Astrocyte (in vitro differentiated cells and primary cell): ENCODE measurements around the gene FBXL13. TPM values are rescaled to one million over a fixed set of nuclear protein-coding genes. Genes with fewer than 3 reads are reported as not detected.

Experiments
- DNase-seq: peaks from one replicate; pipeline ENCODE4 v3.0.0-alpha.2; 2010; ENCODE audit warnings: low read depth
- FAIRE-seq: peaks from 2 replicates; lab custom pipeline; 2011; peaks lifted over from hg19 to GRCh38; lab: Jason Lieb, UNC
- H2AFZ ChIP-seq: 2 replicates; pipeline ENCODE4 v1.6.0; 2012; ENCODE audit warnings: low read depth, low read length, inconsistent platforms
- H3K27ac ChIP-seq: 2 replicates; pipeline ENCODE4 v1.5.1; 2011; ENCODE audit warnings: low read depth, low read length, inconsistent platforms
- H3K27me3 ChIP-seq: 2 replicates; pipeline ENCODE4 v1.6.0; 2011; ENCODE audit warnings: low read length, inconsistent platforms; ENCODE audit not compliant: insufficient read depth
- H3K36me3 ChIP-seq: 2 replicates; pipeline ENCODE4 v1.5.1; 2011; ENCODE audit warnings: low read length, inconsistent platforms; ENCODE audit not compliant: insufficient read depth
- H3K4me1 ChIP-seq: 2 replicates; pipeline ENCODE4 v1.5.1; 2011; ENCODE audit warnings: low read length, inconsistent platforms; ENCODE audit not compliant: insufficient read depth
- H3K4me2 ChIP-seq: 2 replicates; pipeline ENCODE4 v1.6.0; 2012; ENCODE audit warnings: low read length, inconsistent platforms
- H3K4me3 ChIP-seq: 2 replicates; pipeline ENCODE4 v1.5.1; 2011; ENCODE audit warnings: low read depth, mild to moderate bottlenecking, low read length, inconsistent platforms; ENCODE audit not compliant: insufficient read depth
- H3K79me2 ChIP-seq: 2 replicates; pipeline ENCODE4 v1.6.0; 2012; ENCODE audit warnings: mild to moderate bottlenecking, low read length, inconsistent platforms; ENCODE audit not compliant: insufficient read depth
- H3K9ac ChIP-seq: 2 replicates; pipeline ENCODE4 v1.6.0; 2012; ENCODE audit warnings: mild to moderate bottlenecking, low read length, inconsistent platforms
- H3K9me3 ChIP-seq: 2 replicates; pipeline ENCODE4 v1.5.1; 2012; ENCODE audit warnings: low read depth, mild to moderate bottlenecking, low read length, inconsistent platforms; ENCODE audit not compliant: insufficient read depth
- H4K20me1 ChIP-seq: 2 replicates; pipeline ENCODE4 v1.6.0; 2012; ENCODE audit warnings: low read length, inconsistent platforms; ENCODE audit not compliant: insufficient read depth
- H3K27ac Mint-ChIP-seq: one replicate; pipeline ENCODE4 v1.8.0; 2021; ENCODE audit warnings: mild to moderate bottlenecking, mixed read lengths; ENCODE audit not compliant: unreplicated experiment
- H3K27me3 Mint-ChIP-seq: one replicate; pipeline ENCODE4 v1.8.0; 2021; ENCODE audit warnings: low read depth, mixed read lengths; ENCODE audit not compliant: unreplicated experiment
- H3K36me3 Mint-ChIP-seq: one replicate; pipeline ENCODE4 v1.8.0; 2021; ENCODE audit warnings: low read depth, mixed read lengths; ENCODE audit not compliant: unreplicated experiment
- H3K4me1 Mint-ChIP-seq: one replicate; pipeline ENCODE4 v1.8.0; 2021; ENCODE audit warnings: low read depth, mixed read lengths; ENCODE audit not compliant: unreplicated experiment
- H3K4me3 Mint-ChIP-seq: one replicate; pipeline ENCODE4 v1.8.0; 2021; ENCODE audit warnings: mild to moderate bottlenecking, moderate library complexity, mixed read lengths; ENCODE audit not compliant: unreplicated experiment
- H3K9me3 Mint-ChIP-seq: one replicate; pipeline ENCODE4 v1.8.0; 2021; ENCODE audit warnings: mild to moderate bottlenecking, mixed read lengths; ENCODE audit not compliant: unreplicated experiment
- EZH2 ChIP-seq: IDR thresholded peaks from 2 replicates; pipeline ENCODE4 v1.6.1; 2012; ENCODE audit warnings: mild to moderate bottlenecking, low read length, inconsistent platforms; ENCODE audit not compliant: insufficient read depth
- total RNA-seq: library from RNA; stranded (reverse); gene quantifications from 2 replicates; pipeline ENCODE4 v1.2.1, GENCODE V29; 2021
- TF ChIP-seq, protein P1 (sequence below): IDR thresholded peaks from 2 replicates; pipeline ENCODE4 v1.5.1; 2011; ENCODE audit warnings: low read depth, mild to moderate bottlenecking, inconsistent platforms, low read length, moderate library complexity; ENCODE audit not compliant: insufficient read depth

Gene FBXL13
- total RNA-seq, 1 donor from 2014 or later, result 1.2 TPM

DNA sequence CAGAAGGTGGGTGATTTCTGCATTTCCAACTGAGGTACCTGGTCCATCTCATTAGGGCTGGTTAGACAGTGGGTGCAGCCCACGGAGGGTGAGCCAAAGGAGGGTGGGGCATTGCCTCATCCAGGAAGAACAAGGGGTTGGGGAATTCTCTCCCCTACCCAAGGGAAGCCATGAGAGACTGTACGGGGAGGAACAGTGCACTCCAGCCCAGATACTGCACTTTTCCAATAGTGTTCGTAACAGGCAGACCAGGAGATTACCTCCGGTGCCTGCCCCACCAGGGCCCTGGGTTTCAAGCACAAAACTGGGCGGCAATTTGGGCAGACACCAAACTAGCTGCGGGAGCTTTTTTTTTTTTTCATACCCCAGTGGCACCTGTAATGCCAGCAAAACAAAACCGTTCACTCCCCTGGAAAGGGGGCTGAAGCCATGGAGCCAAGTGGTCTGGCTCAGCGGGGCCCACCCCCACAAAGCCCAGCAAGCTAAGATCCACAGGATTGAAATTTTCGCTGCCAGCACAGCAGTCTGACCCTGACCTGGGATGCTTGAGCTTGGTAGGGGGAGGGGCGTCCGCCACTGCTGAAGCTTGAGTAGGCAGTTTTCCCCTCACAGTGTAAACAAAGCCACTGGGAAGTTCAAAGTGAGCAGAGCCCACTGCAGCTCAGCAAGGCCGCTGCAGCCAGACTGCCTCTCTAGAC is 31.6 kb upstream of the FBXL13 start:
- Histone ChIP-seq H3K4me2 (peak overlapping the region; percentile 34), H2AFZ (no peak overlapping the region), H3K27ac (no peak overlapping the region), H3K4me1 (peaks cover 5% of the 10 kb centered on the region), H3K9me3 (no peaks in the 10 kb centered on the region), H4K20me1 (no peaks in the 10 kb centered on the region), H3K9ac (no peak overlapping the region), H3K36me3 (peaks cover 6% of the 10 kb centered on the region), H3K79me2 (no peaks in the 10 kb centered on the region), H3K27me3 (no peaks in the 10 kb centered on the region), H3K4me3 (no peak overlapping the region)
- Mint-ChIP-seq H3K36me3 (peaks cover 14% of the 10 kb centered on the region), H3K27ac (no peak overlapping the region), H3K4me1 (peaks cover 4% of the 10 kb centered on the region), H3K9me3 (peaks cover 3% of the 10 kb centered on the region), H3K4me3 (no peak overlapping the region), H3K27me3 (no peaks in the 10 kb centered on the region)
- no peak for FAIRE-seq
- peak; percentile 14 for DNase-seq
- TF ChIP-seq EZH2, result no peak
- TF ChIP-seq, protein P1, sequence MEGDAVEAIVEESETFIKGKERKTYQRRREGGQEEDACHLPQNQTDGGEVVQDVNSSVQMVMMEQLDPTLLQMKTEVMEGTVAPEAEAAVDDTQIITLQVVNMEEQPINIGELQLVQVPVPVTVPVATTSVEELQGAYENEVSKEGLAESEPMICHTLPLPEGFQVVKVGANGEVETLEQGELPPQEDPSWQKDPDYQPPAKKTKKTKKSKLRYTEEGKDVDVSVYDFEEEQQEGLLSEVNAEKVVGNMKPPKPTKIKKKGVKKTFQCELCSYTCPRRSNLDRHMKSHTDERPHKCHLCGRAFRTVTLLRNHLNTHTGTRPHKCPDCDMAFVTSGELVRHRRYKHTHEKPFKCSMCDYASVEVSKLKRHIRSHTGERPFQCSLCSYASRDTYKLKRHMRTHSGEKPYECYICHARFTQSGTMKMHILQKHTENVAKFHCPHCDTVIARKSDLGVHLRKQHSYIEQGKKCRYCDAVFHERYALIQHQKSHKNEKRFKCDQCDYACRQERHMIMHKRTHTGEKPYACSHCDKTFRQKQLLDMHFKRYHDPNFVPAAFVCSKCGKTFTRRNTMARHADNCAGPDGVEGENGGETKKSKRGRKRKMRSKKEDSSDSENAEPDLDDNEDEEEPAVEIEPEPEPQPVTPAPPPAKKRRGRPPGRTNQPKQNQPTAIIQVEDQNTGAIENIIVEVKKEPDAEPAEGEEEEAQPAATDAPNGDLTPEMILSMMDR, result no peak

DNA sequence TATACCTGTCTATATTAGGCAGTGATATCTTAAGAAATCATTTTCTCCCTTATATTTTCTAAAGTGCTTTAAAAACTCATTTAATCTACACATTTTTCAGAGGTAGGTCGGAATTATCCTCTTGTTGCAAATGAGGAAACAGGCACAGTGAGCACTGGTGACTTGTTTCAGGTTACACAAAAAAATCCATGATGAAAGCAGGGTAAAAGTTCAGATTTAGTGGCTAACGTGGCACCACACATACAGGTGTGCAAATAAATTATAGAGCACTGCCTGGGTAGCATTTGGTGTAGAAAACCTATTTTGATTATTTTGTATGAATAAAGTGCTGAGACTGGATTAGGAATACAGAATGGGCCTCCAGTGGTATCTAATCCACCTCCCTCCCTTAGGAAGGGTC is 26.9 kb upstream of the FBXL13 start:
- no peaks in the 10 kb centered on the region for H3K9me3 Mint-ChIP-seq
- no peaks in the 10 kb centered on the region for H3K36me3 Mint-ChIP-seq
- no peaks in the 10 kb centered on the region for H4K20me1 ChIP-seq

More for the DNA sequence above, 26.9 kb upstream of the FBXL13 start:
- DNase-seq, result no peak
- Histone ChIP-seq H3K27ac (no peak overlapping the region), H3K27me3 (no peaks in the 10 kb centered on the region), H3K4me1 (peaks cover 1% of the 10 kb centered on the region), H3K4me3 (no peak overlapping the region), H3K4me2 (no peak overlapping the region), H3K36me3 (peaks cover 13% of the 10 kb centered on the region), H3K9me3 (no peaks in the 10 kb centered on the region), H3K9ac (no peak overlapping the region), H2AFZ (no peak overlapping the region), H3K79me2 (no peaks in the 10 kb centered on the region)
- no peaks in the 10 kb centered on the region for H3K27me3 Mint-ChIP-seq
- peaks cover 4% of the 10 kb centered on the region for H3K4me1 Mint-ChIP-seq
- no peak overlapping the region for H3K4me3 Mint-ChIP-seq
- no peak overlapping the region for H3K27ac Mint-ChIP-seq
- no peak for TF ChIP-seq EZH2
- TF ChIP-seq, protein P1, result no peak
- FAIRE-seq, result no peak
